Upper lobe of left lung (tissue), 6 donors: ENCODE data around the gene TRIM23. TPM values are rescaled to one million over a fixed set of nuclear protein-coding genes. Genes with fewer than 3 reads are reported as not detected.

Experiments used
- ATAC-seq, 2 donors: fragments of 200-7000 bp; cut with Tn5 transposase; one replicate each; pipeline ENCODE4 v1.9.1; 2022; ENCODE audit warnings: mild to moderate bottlenecking in 2 of 2, moderate library complexity in 2 of 2; ENCODE audit not compliant: low FRiP score in 2 of 2
- DNase-seq, 2 donors: peaks; one replicate each; pipeline ENCODE4 v3.0.0-alpha.2; 2019 to 2020
- H3K27ac ChIP-seq, 4 donors: fragments of 200-600 bp; sonication (generic); one replicate each; pipeline ENCODE4 v1.5.1; 2016 to 2019
- H3K27me3 ChIP-seq, 4 donors: fragments of 200-600 bp; sonication (generic); one replicate each; pipeline ENCODE4 v1.5.1; 2017 to 2019
- H3K36me3 ChIP-seq, 4 donors: fragments of 200-600 bp; sonication (generic); one replicate each; pipeline ENCODE4 v1.5.1; 2016 to 2019
- H3K4me1 ChIP-seq, 4 donors: fragments of 200-600 bp; sonication (generic); one replicate each; pipeline ENCODE4 v1.5.1; 2018 to 2019
- H3K4me3 ChIP-seq, 4 donors: fragments of 200-600 bp; sonication (generic); one replicate each; pipeline ENCODE4 v1.5.1; 2017 to 2019; ENCODE audit warnings: mild to moderate bottlenecking in 2 of 4, moderate library complexity in 1 of 4
- H3K9me3 ChIP-seq, 4 donors: fragments of 200-600 bp; sonication (generic); one replicate each; pipeline ENCODE4 v1.5.1; 2018 to 2019
- EP300 ChIP-seq, 4 donors: sonication (generic); formaldehyde crosslinking; IDR thresholded peaks; one replicate each; pipeline ENCODE4 v1.5.1; 2017; ENCODE audit warnings: antibody characterized with exemption in 4 of 4, control low read depth in 2 of 4
- POLR2A ChIP-seq, 4 donors: fragments of 450-650 bp; IDR thresholded peaks; one replicate each; pipeline ENCODE4 v1.5.1; 2016 to 2017; ENCODE audit warnings: antibody characterized with exemption in 4 of 4, mild to moderate bottlenecking in 2 of 4
- POLR2AphosphoS5 ChIP-seq, 2 donors: sonication (generic); formaldehyde crosslinking; IDR thresholded peaks; one replicate each; pipeline ENCODE4 v1.5.1; 2017; ENCODE audit warnings: antibody characterized with exemption in 2 of 2
- WGBS, 2 donors: methylation state at CpG; one replicate each; pipeline ENCODE4 v1.1.5; 2017 to 2018; 5-methylcytosine and 5-hydroxymethylcytosine counted together
- total RNA-seq, 6 donors: library from RNA; depleted of rRNA in 4 of 6; stranded (reverse); fragments of >200 nt in 4 of 6; gene quantifications; one replicate each; pipeline versions ENCODE4 v1.1.0 to v1.2.1, GENCODE V29; 2016 to 2021
- TF ChIP-seq, protein P1 (sequence below), 6 experiments: fragments of 450-650 bp in 4 of 6; fragments of 200-600 bp in 2 of 6; sonication (generic) in 2 of 6; IDR thresholded peaks; one replicate each; pipeline ENCODE4 v1.5.1; 2016 to 2019; ENCODE audit warnings: antibody characterized with exemption in 6 of 6
- donor health status: DM: no; HTN: no; CAD: no; lungs with moderate emphysema.
- donor health status: DM: no; HTN: yes; CAD: no; lungs with severe emphysema.

TRIM23 gene
- total RNA-seq, 6 donors from 2014 or later: 9.4 to 20.5 (median 15.0) TPM

- Histone ChIP-seq H3K36me3 (peaks cover 0 to 25% (median 2%) of the 10 kb centered on the region in 4 donors), H3K9me3 (no peaks in the 10 kb centered on the region), H3K4me3 (no peak overlapping the region), H3K4me1 (no peaks in the 10 kb centered on the region), H3K27me3 (no peaks in the 10 kb centered on the region), H3K27ac (no peak overlapping the region)
- 84 to 88% methylated on average over 2 of the region's 2 CpGs for WGBS, 2 donors
- TF ChIP-seq POLR2A (IDR thresholded peaks at IDR 0.05) (no peak), POLR2AphosphoS5 (IDR thresholded peaks at IDR 0.05) (no peak), EP300 (IDR thresholded peaks at IDR 0.05) (no peak)
- TF ChIP-seq, protein P1, sequence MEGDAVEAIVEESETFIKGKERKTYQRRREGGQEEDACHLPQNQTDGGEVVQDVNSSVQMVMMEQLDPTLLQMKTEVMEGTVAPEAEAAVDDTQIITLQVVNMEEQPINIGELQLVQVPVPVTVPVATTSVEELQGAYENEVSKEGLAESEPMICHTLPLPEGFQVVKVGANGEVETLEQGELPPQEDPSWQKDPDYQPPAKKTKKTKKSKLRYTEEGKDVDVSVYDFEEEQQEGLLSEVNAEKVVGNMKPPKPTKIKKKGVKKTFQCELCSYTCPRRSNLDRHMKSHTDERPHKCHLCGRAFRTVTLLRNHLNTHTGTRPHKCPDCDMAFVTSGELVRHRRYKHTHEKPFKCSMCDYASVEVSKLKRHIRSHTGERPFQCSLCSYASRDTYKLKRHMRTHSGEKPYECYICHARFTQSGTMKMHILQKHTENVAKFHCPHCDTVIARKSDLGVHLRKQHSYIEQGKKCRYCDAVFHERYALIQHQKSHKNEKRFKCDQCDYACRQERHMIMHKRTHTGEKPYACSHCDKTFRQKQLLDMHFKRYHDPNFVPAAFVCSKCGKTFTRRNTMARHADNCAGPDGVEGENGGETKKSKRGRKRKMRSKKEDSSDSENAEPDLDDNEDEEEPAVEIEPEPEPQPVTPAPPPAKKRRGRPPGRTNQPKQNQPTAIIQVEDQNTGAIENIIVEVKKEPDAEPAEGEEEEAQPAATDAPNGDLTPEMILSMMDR (IDR thresholded peaks at IDR 0.05): no peak
- DNase-seq (no peak), ATAC-seq (no peak)
These were observed 30.6 kb upstream of the TRIM23 start for GRCh38 chr5:65654713-65655112.

DNA sequence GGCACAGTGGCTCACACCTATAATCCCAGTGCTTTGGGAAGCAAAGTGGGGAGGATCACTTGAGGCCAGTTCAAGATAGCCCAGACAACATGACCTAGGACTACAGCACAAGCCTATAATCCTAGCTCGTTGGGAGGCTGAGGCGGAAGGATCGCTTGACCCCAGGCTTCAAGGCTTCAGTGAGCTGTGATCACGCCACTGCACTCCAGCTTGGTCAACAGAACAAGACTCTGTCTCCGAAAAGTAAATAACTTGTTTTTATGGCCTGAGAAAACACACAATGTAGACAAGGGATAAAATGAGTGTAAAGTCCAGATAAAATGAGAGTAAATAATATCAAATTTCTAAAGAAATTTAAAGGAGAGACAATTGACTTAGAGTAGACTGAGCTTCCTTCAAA, 27.0 kb upstream of the TRIM23 start:
- TF ChIP-seq, protein P1 (IDR thresholded peaks at IDR 0.05): no peak
- TF ChIP-seq EP300 (IDR thresholded peaks at IDR 0.05) (no peak), POLR2AphosphoS5 (IDR thresholded peaks at IDR 0.05) (no peak), POLR2A (IDR thresholded peaks at IDR 0.05) (no peak)
- WGBS, 2 donors: 77 to 84% methylated on average over 5 of the region's 5 CpGs
- peaks cover 0 to 23% (median 2%) of the 10 kb centered on the region in 4 donors for H3K36me3 ChIP-seq

GRCh38 chr5:65647941-65648340, 23.8 kb upstream of the TRIM23 start:
- no peaks in the 10 kb centered on the region for H3K9me3 ChIP-seq
- no peak for DNase-seq
- TF ChIP-seq POLR2AphosphoS5 (IDR thresholded peaks at IDR 0.05) (no peak), POLR2A (IDR thresholded peaks at IDR 0.05) (no peak), EP300 (IDR thresholded peaks at IDR 0.05) (no peak)
- TF ChIP-seq, protein P1 (IDR thresholded peaks at IDR 0.05): no peak
- no peak overlapping the region for H3K27ac ChIP-seq
- no peaks in the 10 kb centered on the region for H3K4me1 ChIP-seq
- H3K4me3 ChIP-seq: no peak overlapping the region
- H3K36me3 ChIP-seq: peaks cover 0 to 18% (median 1%) of the 10 kb centered on the region in 4 donors
- H3K27me3 ChIP-seq: no peaks in the 10 kb centered on the region
- no peak for ATAC-seq

More for the DNA sequence above, 27.0 kb upstream of the TRIM23 start:
- DNase-seq (no peak), ATAC-seq (no peak)
- no peak overlapping the region for H3K27ac ChIP-seq
- H3K4me3 ChIP-seq: no peak overlapping the region
- no peaks in the 10 kb centered on the region for H3K4me1 ChIP-seq
- H3K9me3 ChIP-seq: no peaks in the 10 kb centered on the region
- no peaks in the 10 kb centered on the region for H3K27me3 ChIP-seq

DNA sequence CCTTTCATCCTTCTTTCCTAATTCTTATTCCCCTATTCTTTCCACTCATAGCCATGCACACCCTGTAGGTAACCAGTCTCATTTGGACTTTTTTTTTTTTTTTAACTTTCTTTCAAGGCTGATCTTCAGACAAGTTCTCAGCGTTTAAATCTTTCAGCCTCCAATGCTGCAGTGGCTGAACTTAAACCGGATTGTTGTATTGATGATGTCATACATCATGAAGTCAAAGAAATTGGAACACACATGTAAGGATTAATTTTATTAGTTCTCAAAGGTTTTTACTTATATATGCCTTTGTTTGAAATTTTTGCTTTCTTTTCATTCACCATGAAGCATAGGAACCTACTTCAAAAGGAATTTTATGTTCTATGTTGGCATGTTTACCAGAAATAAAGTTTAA, 22.8 kb upstream of the TRIM23 start:
- no peaks in the 10 kb centered on the region for H3K27me3 ChIP-seq
- ATAC-seq: no peak
- no peak overlapping the region for H3K4me3 ChIP-seq
- H3K9me3 ChIP-seq: no peaks in the 10 kb centered on the region
- peaks cover 0 to 18% (median 1%) of the 10 kb centered on the region in 4 donors for H3K36me3 ChIP-seq
- no peak overlapping the region for H3K27ac ChIP-seq
- H3K4me1 ChIP-seq: no peaks in the 10 kb centered on the region
- WGBS, 2 donors: 88 to 93% methylated on average over 2 of the region's 2 CpGs
- TF ChIP-seq EP300 (IDR thresholded peaks at IDR 0.05): no peak
- TF ChIP-seq POLR2A (IDR thresholded peaks at IDR 0.05): no peak
- TF ChIP-seq POLR2AphosphoS5 (IDR thresholded peaks at IDR 0.05): no peak
- TF ChIP-seq, protein P1 (IDR thresholded peaks at IDR 0.05): no peak
- DNase-seq: no peak

DNA sequence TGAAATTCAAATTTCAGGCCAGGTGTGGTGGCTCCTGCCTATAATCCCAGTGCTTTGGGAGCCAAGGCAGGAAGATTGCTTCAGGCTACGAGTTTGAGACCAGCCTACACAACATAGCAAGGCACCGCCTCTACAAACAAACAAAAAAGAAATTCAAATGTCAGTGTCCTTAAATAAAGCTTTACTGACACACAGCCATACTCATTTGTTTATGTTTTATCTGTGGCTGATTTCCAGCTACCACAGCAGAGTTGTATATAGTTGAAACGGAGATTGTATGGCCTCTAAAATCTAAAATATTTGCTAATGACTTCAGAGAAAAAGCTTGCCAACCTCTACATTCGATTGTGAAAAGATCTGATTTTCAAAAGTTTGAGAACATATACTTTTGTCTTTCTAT, 16.1 kb upstream of the TRIM23 start:
- TF ChIP-seq, protein P1 (IDR thresholded peaks at IDR 0.05): no peak
- TF ChIP-seq POLR2A (IDR thresholded peaks at IDR 0.05) (no peak), POLR2AphosphoS5 (IDR thresholded peaks at IDR 0.05) (no peak), EP300 (IDR thresholded peaks at IDR 0.05) (no peak)
- Histone ChIP-seq H3K27ac (no peak overlapping the region), H3K27me3 (no peaks in the 10 kb centered on the region), H3K4me1 (no peaks in the 10 kb centered on the region), H3K36me3 (peaks cover 7 to 51% (median 23%) of the 10 kb centered on the region in 4 donors), H3K9me3 (no peaks in the 10 kb centered on the region), H3K4me3 (no peak overlapping the region)
- ATAC-seq: no peak
- DNase-seq: no peak
- 91 to 93% methylated on average over 4 of the region's 4 CpGs for WGBS, 2 donors
